ENCODE results near the gene CKLF. TPM values are rescaled to one million over a fixed set of nuclear protein-coding genes. Genes with fewer than 3 reads are reported as not detected.

CKLF gene
- total RNA-seq, 1 donor from 2014 or later = 38.0 TPM

DNA sequence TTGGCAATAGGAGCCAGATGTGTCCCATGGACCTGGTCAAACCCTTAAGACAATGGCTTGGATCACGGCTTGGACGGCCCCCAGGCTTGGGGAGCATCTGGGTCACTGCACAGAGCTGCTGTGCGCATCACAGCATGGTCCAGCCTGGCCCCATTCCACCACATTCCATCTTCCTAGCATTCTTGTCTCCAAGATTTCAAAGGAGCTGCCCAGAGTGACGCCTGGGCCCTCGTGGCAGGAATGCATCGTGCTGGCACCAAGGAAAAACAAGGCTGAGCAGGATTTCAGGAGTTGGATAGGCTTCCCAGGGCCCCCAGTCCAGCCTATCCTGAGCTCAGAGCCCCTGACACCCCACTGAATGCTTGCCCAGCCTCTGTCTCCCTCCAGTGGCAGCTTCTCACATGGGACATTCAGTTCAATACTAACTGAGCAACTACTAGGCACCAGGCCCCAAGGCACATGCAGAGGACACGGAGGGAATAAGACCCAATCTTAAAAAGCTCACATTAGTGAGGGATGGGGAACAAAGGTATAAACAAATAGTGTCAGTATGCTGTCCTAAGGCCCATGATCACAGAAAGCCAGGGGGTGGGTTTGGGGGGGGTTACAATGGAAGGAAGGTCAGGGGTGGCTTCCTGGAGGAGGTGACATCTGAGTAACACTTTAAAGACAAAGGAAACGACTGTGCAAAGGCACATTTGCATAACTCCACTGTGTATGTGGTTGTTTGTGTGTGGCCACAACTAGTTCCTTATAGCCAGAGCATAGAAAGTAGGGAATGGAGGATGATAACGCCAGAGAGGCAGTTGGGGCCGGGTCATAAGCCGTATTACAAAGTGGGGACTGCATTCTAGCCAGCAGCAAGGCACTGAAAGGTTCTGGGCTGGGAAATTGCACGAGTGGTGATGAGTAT lies 36.5 kb upstream of the CKLF start:
- peaks cover 68% of the 10 kb centered on the region for H3K4me1 Mint-ChIP-seq (ENCODE audit: unreplicated experiment)
- H3K27me3 Mint-ChIP-seq (ENCODE audit: unreplicated experiment) = peaks cover 7% of the 10 kb centered on the region
- peaks cover 17% of the 10 kb centered on the region for H3K36me3 Mint-ChIP-seq (ENCODE audit: low read depth, unreplicated experiment)
- TF ChIP-seq, protein P1, sequence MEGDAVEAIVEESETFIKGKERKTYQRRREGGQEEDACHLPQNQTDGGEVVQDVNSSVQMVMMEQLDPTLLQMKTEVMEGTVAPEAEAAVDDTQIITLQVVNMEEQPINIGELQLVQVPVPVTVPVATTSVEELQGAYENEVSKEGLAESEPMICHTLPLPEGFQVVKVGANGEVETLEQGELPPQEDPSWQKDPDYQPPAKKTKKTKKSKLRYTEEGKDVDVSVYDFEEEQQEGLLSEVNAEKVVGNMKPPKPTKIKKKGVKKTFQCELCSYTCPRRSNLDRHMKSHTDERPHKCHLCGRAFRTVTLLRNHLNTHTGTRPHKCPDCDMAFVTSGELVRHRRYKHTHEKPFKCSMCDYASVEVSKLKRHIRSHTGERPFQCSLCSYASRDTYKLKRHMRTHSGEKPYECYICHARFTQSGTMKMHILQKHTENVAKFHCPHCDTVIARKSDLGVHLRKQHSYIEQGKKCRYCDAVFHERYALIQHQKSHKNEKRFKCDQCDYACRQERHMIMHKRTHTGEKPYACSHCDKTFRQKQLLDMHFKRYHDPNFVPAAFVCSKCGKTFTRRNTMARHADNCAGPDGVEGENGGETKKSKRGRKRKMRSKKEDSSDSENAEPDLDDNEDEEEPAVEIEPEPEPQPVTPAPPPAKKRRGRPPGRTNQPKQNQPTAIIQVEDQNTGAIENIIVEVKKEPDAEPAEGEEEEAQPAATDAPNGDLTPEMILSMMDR (IDR thresholded peaks at IDR 0.05; ENCODE audit: unreplicated experiment) = peak; percentile 37
- peak overlapping the region; percentile 100 for H3K27ac Mint-ChIP-seq (ENCODE audit: unreplicated experiment)
- peak; percentile 31 for DNase-seq (ENCODE audit: low spot score)
- peak overlapping the region; percentile 67 for H3K4me3 Mint-ChIP-seq (ENCODE audit: unreplicated experiment)
- no peaks in the 10 kb centered on the region for H3K9me3 Mint-ChIP-seq (ENCODE audit: unreplicated experiment)

- Mint-ChIP-seq H3K4me1 (ENCODE audit: unreplicated experiment) (peaks cover 73% of the 10 kb centered on the region), H3K4me3 (ENCODE audit: unreplicated experiment) (peak overlapping the region; percentile 67), H3K27ac (ENCODE audit: unreplicated experiment) (peak overlapping the region; percentile 100), H3K9me3 (ENCODE audit: unreplicated experiment) (no peaks in the 10 kb centered on the region), H3K27me3 (ENCODE audit: unreplicated experiment) (peaks cover 7% of the 10 kb centered on the region), H3K36me3 (ENCODE audit: low read depth, unreplicated experiment) (peaks cover 17% of the 10 kb centered on the region)
- DNase-seq (ENCODE audit: low spot score) = no peak
- TF ChIP-seq, protein P1 (IDR thresholded peaks at IDR 0.05; ENCODE audit: unreplicated experiment) = no peak
Measured at GRCh38 chr16:66516509-66516807, 35.9 kb upstream of the CKLF start.

GRCh38 chr16:66516808-66517585 lies 35.4 kb upstream of the CKLF start:
- Mint-ChIP-seq H3K27ac (ENCODE audit: unreplicated experiment) (peak overlapping the region; percentile 100), H3K27me3 (ENCODE audit: unreplicated experiment) (peaks cover 6% of the 10 kb centered on the region), H3K4me3 (ENCODE audit: unreplicated experiment) (no peak overlapping the region), H3K4me1 (ENCODE audit: unreplicated experiment) (peaks cover 73% of the 10 kb centered on the region), H3K9me3 (ENCODE audit: unreplicated experiment) (no peaks in the 10 kb centered on the region), H3K36me3 (ENCODE audit: low read depth, unreplicated experiment) (peaks cover 15% of the 10 kb centered on the region)
- TF ChIP-seq, protein P1 (IDR thresholded peaks at IDR 0.05; ENCODE audit: unreplicated experiment) = no peak
- DNase-seq (ENCODE audit: low spot score) = peak; percentile 86

DNA sequence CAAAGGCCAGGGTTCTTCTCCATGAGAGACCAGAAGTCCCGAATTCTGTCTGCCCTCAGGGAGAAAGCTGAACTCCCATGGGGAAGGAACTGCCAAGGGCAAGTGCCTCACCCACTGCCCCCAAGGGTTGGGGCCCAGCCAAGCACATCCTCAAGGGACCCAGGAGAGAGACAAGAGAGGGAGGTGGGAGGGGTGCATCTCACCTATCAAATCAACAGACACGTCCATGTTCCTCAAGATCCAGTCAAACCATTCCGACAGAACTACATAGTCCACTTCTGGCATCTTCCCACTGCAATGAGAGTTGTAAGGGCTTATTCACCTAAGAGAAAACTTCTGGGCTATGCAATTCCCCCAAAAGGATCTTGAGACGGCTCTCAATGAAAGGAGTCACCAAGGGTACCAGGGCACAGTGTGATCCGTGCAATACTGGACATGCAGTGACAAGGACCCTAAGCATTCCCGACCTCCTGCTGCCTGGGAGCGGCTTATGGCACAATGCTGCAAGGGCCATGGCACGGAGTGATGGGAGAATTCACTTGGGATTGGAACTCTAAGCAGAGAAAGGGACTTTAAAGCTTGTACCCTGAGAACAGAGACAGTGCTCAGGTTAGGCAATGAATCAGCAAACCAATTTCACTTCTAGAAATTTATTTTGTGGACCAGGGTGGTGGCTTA lies 34.7 kb upstream of the CKLF start:
- DNase-seq (ENCODE audit: low spot score) = no peak
- peaks cover 74% of the 10 kb centered on the region for H3K4me1 Mint-ChIP-seq (ENCODE audit: unreplicated experiment)
- H3K4me3 Mint-ChIP-seq (ENCODE audit: unreplicated experiment) = no peak overlapping the region
- peaks cover 6% of the 10 kb centered on the region for H3K27me3 Mint-ChIP-seq (ENCODE audit: unreplicated experiment)
- H3K27ac Mint-ChIP-seq (ENCODE audit: unreplicated experiment) = peak overlapping the region; percentile 100
- H3K36me3 Mint-ChIP-seq (ENCODE audit: low read depth, unreplicated experiment) = peaks cover 14% of the 10 kb centered on the region
- no peaks in the 10 kb centered on the region for H3K9me3 Mint-ChIP-seq (ENCODE audit: unreplicated experiment)
- TF ChIP-seq, protein P1 (IDR thresholded peaks at IDR 0.05; ENCODE audit: unreplicated experiment) = no peak
